ENCODE data around the gene EMC1.

DNA sequence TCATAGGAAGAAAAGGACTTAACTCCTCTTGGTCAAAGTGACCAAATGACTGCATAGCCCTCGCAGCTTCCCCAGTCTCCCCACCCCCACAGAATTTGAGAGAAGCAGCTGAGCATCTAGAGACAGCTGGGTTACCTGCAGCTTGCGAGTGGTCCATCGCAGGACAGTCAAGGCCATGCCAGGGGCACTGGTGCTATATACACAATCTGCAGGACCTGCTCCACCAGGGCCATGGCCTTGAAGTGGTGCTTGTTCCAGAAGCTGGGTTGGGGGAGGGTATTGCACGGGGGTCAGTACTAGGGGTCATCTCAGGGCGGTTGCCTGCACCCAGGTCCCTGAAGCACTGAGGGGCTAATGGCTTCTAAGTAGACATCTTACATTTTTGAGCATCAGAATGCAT is 10.7 kb upstream of the EMC1 start:
- TF ChIP-seq, protein P1, sequence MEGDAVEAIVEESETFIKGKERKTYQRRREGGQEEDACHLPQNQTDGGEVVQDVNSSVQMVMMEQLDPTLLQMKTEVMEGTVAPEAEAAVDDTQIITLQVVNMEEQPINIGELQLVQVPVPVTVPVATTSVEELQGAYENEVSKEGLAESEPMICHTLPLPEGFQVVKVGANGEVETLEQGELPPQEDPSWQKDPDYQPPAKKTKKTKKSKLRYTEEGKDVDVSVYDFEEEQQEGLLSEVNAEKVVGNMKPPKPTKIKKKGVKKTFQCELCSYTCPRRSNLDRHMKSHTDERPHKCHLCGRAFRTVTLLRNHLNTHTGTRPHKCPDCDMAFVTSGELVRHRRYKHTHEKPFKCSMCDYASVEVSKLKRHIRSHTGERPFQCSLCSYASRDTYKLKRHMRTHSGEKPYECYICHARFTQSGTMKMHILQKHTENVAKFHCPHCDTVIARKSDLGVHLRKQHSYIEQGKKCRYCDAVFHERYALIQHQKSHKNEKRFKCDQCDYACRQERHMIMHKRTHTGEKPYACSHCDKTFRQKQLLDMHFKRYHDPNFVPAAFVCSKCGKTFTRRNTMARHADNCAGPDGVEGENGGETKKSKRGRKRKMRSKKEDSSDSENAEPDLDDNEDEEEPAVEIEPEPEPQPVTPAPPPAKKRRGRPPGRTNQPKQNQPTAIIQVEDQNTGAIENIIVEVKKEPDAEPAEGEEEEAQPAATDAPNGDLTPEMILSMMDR (IDR thresholded peaks at IDR 0.05) = no peak
- TF ChIP-seq POLR2A (IDR thresholded peaks at IDR 0.05) = no peak

Data from thyroid gland (tissue), 4 donors.